ENCODE data around the gene C10orf105. TPM values are rescaled to one million over a fixed set of nuclear protein-coding genes. Genes with fewer than 3 reads are reported as not detected.

The C10orf105 gene
- polyA plus RNA-seq, 3 donors from 2014 or later: 0.09 to 0.11 TPM; not detected in 1

DNA sequence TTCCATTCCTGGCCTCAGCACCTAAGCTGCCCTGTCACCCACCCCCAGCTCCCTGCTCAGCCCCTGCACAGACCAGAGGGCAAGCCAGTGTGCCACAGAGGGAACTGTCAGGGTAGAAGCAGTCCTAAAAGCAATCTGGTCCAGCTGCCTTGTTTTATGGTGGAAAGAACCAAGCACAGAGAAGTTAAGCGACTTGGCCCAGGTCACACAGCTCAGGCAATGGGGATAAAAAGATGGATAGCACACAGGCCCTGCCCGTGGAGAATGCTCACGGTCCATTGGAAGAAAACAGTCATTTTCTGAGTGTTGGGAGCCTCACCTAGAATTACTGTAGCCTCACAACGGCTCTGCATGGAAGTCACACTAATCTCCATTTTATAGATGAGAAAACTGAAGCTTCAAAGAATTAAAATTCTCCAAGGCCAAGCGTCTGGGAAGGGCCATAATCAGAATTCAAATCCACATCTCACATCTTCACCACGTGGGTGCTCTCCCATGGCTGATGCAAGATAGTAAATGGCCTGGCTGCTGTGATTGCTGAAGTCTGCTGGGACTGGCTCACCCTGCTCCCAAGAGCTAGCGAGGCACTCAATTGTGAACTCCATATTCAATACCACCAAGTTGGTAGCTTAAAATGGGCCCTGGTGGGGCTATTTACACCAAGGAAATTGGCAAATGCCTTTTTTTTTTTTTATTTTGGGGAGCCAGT, 26.8 kb downstream of the C10orf105 start:
- Mint-ChIP-seq H3K4me3 (no peak overlapping the region), H3K36me3 (no peaks in the 10 kb centered on the region), H3K27ac (no peak overlapping the region), H3K27me3 (ENCODE audit: low read depth in 3 of 3) (peaks cover 4 to 9% (median 7%) of the 10 kb centered on the region in 3 donors), H3K9me3 (peaks cover 0 to 6% (median 4%) of the 10 kb centered on the region in 6 donors), H3K4me1 (peaks cover 37% of the 10 kb centered on the region in 2 donors)
- DNase-seq: no peak

DNA sequence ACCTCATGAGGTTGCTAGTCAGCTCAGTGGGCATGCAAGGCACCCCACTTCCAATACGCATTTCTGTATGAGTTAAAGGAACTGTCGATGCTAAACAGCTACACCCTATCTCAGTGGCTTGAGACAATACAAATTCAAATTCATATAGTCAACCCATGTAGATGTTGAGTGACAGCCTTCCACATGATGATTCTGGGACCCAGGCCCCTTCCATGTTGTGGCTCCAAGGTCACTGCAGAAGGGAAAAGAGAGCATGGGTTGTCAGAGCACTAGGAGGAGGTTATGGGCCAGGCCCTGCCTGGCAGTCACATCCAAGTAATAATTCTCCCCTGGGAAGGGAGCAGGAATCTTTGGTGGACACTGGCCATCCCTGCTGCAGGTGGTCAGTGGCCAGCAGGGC, 28.2 kb downstream of the C10orf105 start:
- Mint-ChIP-seq H3K27ac (peak overlapping the region in 1 of 6 donors; percentile 20), H3K4me3 (no peak overlapping the region), H3K27me3 (ENCODE audit: low read depth in 3 of 3) (peaks cover 4 to 11% (median 6%) of the 10 kb centered on the region in 3 donors), H3K36me3 (no peaks in the 10 kb centered on the region), H3K9me3 (peaks cover 0 to 6% (median 4%) of the 10 kb centered on the region in 6 donors), H3K4me1 (peaks cover 23% of the 10 kb centered on the region in 2 donors)
- no peak for DNase-seq

- no peak overlapping the region for H3K4me3 Mint-ChIP-seq
- H3K27ac Mint-ChIP-seq: no peak overlapping the region
- H3K36me3 Mint-ChIP-seq: no peaks in the 10 kb centered on the region
- peaks cover 0 to 6% (median 4%) of the 10 kb centered on the region in 6 donors for H3K9me3 Mint-ChIP-seq
- no peak for DNase-seq
- H3K4me1 Mint-ChIP-seq: peaks cover 20% of the 10 kb centered on the region in 2 donors
- H3K27me3 Mint-ChIP-seq (ENCODE audit: low read depth in 3 of 3): peaks cover 4 to 13% (median 6%) of the 10 kb centered on the region in 3 donors
Observed at GRCh38 chr10:71690094-71690720, 29.4 kb downstream of the C10orf105 start.

DNA sequence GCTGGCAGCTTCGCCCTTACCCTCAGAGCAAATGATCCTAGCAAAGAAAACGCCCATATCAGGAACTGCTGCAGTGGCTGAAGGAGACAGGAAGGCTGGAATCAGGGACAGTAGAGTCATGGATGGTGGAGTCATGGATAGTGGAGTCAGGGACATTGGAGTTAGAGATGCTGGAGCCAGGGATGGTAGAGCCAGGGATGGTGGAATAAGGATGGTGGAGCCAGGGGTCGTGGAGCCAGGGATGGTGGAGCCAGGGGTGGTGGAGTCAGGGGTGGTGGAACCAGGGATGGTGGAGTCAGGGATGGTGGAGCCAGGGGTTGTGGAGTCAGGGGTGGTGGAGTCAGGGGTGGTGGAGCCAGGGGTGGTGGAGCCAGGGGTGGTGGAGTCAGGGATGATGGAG, 31.3 kb downstream of the C10orf105 start:
- peak overlapping the region; percentile 70 to 95 (median 89) for H3K27ac Mint-ChIP-seq
- H3K4me3 Mint-ChIP-seq: no peak overlapping the region
- peaks cover 6 to 8% of the 10 kb centered on the region in 2 donors for H3K4me1 Mint-ChIP-seq
- peaks cover 0 to 6% (median 4%) of the 10 kb centered on the region in 6 donors for H3K9me3 Mint-ChIP-seq
- H3K36me3 Mint-ChIP-seq: no peaks in the 10 kb centered on the region
- no peak for DNase-seq
- peaks cover 3 to 14% (median 4%) of the 10 kb centered on the region in 3 donors for H3K27me3 Mint-ChIP-seq (ENCODE audit: low read depth in 3 of 3)

GRCh38 chr10:71687480-71687879, 32.1 kb downstream of the C10orf105 start:
- H3K9me3 Mint-ChIP-seq: peaks cover 0 to 6% (median 4%) of the 10 kb centered on the region in 6 donors
- peaks cover 3 to 14% (median 4%) of the 10 kb centered on the region in 3 donors for H3K27me3 Mint-ChIP-seq (ENCODE audit: low read depth in 3 of 3)
- peaks cover 6 to 7% of the 10 kb centered on the region in 2 donors for H3K4me1 Mint-ChIP-seq
- peak overlapping the region in 3 of 6 donors; percentile 7 to 93 (median 36) for H3K27ac Mint-ChIP-seq
- no peak for DNase-seq
- no peaks in the 10 kb centered on the region for H3K36me3 Mint-ChIP-seq
- no peak overlapping the region for H3K4me3 Mint-ChIP-seq

DNA sequence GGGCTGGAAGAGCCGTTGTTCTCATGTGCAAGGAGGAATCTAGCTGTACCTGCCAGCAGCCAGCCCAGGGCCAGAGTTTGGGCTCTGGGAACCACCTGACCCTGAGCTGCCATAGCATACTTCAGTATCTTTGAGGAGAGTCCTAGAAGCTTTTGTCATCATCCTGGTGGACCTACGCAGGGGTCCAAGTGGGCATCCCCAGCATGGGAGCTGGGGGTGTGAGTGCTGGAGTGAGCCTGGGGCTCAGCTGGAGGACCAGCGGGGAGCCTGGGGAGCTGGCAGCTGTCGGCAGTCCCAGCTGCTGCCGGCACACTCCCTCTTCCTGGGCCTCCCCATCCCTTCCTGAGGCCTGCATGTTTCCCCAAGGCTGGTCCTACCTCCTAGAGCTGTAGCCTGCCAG, 32.5 kb downstream of the C10orf105 start:
- peaks cover 0 to 6% (median 4%) of the 10 kb centered on the region in 6 donors for H3K9me3 Mint-ChIP-seq

DNA sequence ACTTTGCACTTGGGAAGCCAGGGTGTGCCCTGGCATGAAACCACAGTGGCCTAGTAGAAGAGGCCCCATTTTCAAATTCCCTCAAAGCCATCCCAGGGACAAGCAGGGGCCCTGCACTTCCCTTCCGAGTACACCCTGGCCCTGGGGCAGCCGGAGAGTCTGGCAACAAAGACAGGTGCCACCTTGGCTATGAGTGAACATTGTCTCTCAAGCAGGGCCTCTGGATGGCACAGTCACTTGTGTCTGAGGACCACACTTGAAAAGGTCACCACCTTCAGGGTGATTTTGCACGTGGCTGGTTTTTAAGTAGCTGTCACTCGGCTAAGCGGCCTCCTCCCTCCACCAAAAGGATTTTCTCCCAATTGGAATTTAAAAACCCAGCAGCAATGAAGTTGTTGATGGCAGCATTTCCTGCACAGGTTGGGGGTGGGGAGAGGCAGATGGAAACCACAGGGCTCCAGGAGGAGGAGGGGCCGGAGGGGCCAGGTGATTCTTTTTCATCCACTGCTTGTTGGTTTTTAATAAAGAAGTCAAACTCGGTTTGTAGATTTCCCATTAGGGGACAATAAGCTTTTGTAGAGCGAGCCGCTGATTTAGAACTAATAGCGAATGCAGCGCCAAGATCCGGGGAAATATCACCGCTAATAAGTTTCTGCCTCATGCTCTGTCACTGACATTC, 33.9 kb downstream of the C10orf105 start:
- no peaks in the 10 kb centered on the region for H3K36me3 Mint-ChIP-seq
- no peak overlapping the region for H3K4me3 Mint-ChIP-seq
- H3K9me3 Mint-ChIP-seq: peaks cover 0 to 6% (median 4%) of the 10 kb centered on the region in 6 donors
- peaks cover 6 to 7% of the 10 kb centered on the region in 2 donors for H3K4me1 Mint-ChIP-seq
- H3K27ac Mint-ChIP-seq: no peak overlapping the region
- H3K27me3 Mint-ChIP-seq (ENCODE audit: low read depth in 3 of 3): peaks cover 2 to 14% (median 4%) of the 10 kb centered on the region in 3 donors
- DNase-seq: no peak

More for the DNA sequence above, 32.5 kb downstream of the C10orf105 start:
- H3K27me3 Mint-ChIP-seq (ENCODE audit: low read depth in 3 of 3): peaks cover 3 to 14% (median 4%) of the 10 kb centered on the region in 3 donors
- no peaks in the 10 kb centered on the region for H3K36me3 Mint-ChIP-seq
- no peak for DNase-seq
- no peak overlapping the region for H3K4me3 Mint-ChIP-seq
- H3K27ac Mint-ChIP-seq: peak overlapping the region in 2 of 6 donors; percentile 7
- peaks cover 6 to 7% of the 10 kb centered on the region in 2 donors for H3K4me1 Mint-ChIP-seq

DNA sequence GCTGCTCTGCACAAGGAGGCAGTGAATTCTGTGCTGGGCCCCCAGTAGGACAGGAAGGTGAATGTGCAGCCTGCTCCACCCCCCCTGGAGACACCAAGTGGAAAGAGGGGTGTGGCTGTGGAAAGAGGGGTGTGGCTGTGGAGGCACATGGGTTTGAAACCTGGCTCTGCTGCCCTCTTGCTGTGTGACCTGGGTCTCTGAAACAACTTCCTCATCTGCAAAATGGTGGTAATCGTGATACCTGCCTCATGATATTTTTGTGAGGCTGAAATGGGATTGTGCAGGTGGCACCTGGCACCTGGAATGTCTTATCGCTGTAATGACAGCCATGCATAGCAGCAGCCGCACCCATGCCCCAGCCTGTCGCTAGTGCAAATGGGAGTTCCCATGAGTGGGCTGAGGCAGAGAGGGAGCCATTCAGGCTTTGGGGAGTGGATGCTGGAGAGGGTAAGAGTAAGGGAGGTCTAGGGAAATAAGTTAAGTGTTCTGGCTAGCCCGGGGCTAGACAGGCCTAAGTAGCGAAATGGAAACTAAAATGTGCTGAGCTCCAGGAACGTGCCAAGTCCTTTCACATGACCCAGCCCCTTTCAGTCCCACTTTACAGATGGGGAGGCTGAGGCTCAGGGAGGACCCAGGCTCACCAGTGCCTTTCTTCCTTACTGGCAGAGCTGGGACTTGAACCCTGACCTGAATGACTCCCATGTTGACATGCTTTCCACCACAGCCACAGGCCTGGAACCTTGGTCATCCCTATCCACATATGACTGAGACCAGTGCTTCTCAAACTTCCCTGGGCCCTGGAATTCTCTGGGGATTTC, 35.0 kb downstream of the C10orf105 start:
- H3K4me3 Mint-ChIP-seq: no peak overlapping the region
- H3K27me3 Mint-ChIP-seq (ENCODE audit: low read depth in 3 of 3): peaks cover 2 to 14% (median 4%) of the 10 kb centered on the region in 3 donors
- DNase-seq: no peak
- no peaks in the 10 kb centered on the region for H3K36me3 Mint-ChIP-seq
- no peak overlapping the region for H3K27ac Mint-ChIP-seq
- H3K4me1 Mint-ChIP-seq: peaks cover 6 to 7% of the 10 kb centered on the region in 2 donors
- H3K9me3 Mint-ChIP-seq: peaks cover 0 to 6% (median 4%) of the 10 kb centered on the region in 6 donors

DNA sequence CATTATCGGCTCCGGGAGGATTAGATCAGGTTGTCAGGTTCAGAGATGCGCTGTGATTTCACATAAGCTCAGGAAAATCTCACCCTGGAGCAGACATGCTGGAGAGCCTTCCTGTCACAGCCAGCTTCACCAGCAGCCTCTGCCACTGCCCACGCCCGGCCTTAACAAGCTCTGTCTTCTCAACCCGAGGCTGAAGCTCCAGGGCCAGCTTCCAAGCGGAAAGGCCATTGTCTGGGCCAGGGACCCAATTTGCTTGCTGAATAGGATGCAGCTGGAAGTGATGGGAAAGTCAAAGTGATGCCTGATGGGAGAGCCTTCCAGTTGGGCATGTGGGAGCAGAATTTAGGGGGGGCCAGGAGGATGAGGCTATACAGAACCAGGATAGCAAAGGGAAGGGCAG, 36.3 kb downstream of the C10orf105 start:
- peaks cover 6 to 7% of the 10 kb centered on the region in 2 donors for H3K4me1 Mint-ChIP-seq
- peaks cover 0 to 4% (median 4%) of the 10 kb centered on the region in 6 donors for H3K9me3 Mint-ChIP-seq
- DNase-seq: no peak
- no peak overlapping the region for H3K27ac Mint-ChIP-seq
- peaks cover 2 to 14% (median 3%) of the 10 kb centered on the region in 3 donors for H3K27me3 Mint-ChIP-seq (ENCODE audit: low read depth in 3 of 3)
- H3K4me3 Mint-ChIP-seq: no peak overlapping the region
- no peaks in the 10 kb centered on the region for H3K36me3 Mint-ChIP-seq

DNA sequence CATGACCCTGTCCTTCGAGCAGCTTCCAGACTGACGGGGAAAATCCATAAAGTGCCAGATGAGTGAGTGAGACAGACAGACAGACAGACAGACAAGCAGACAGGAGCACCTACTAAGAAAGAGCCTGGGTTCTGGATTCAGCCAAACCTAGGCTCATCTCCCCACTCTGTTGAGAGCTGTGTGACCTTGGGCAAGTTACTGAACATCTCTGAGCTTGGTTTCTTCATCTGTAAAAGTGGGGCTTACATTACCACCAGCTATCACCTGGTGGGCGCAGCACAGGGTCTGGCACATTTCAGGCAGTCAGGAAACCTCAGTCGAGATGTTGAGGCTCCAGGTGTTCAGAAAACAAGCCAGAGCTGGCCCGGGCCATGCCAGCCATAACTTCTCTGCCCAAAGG, 37.6 kb downstream of the C10orf105 start:
- Mint-ChIP-seq H3K9me3 (no peaks in the 10 kb centered on the region), H3K36me3 (no peaks in the 10 kb centered on the region), H3K4me3 (no peak overlapping the region), H3K4me1 (peaks cover 6 to 7% of the 10 kb centered on the region in 2 donors), H3K27me3 (ENCODE audit: low read depth in 3 of 3) (peaks cover 0 to 7% (median 2%) of the 10 kb centered on the region in 3 donors), H3K27ac (no peak overlapping the region)
- DNase-seq: no peak

GRCh38 chr10:71679425-71679824, 40.2 kb downstream of the C10orf105 start:
- no peaks in the 10 kb centered on the region for H3K36me3 Mint-ChIP-seq
- no peak for DNase-seq
- H3K27ac Mint-ChIP-seq: peak overlapping the region in 1 of 6 donors; percentile 88
- no peaks in the 10 kb centered on the region for H3K9me3 Mint-ChIP-seq
- peaks cover 0 to 5% (median 2%) of the 10 kb centered on the region in 3 donors for H3K27me3 Mint-ChIP-seq (ENCODE audit: low read depth in 3 of 3)
- H3K4me1 Mint-ChIP-seq: peaks cover 2 to 4% of the 10 kb centered on the region in 2 donors
- peak overlapping the region in 1 of 5 donors; percentile 53 for H3K4me3 Mint-ChIP-seq

DNA sequence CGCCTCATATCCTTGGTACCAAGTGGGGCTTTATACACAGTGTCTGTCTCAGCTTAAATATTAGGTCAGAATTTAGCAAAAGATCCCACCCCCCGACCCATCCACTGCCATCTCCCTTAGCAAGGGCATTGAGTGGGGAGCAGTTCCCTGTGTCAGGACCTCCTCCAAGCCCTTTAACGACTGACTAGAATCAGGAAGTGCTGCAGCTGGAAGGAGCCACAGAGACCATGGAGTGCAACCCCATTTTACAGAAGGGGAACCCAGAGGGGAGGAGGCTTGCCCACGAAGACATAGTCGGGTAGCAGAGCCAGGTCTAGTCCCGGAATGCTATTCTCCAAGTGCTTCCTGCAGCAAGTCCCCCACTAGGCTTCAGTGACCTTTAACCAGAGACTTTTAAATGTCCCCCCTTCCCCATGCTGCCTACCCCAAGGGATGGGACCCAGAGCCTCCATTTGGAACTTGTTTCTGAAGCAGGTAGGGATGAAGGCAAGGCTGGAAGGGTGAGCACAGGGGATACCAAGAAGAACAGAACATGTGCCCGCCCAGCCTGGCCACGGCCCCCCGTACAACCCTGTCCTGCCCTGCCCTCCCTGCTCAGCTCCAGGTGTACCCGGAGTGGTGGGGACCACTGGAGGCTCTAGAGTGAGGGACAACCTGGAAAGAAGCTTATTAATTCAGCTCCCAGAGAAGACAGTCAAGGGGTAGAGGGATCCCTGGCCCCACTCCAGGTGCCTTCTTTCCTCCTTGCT, 41.3 kb downstream of the C10orf105 start:
- Mint-ChIP-seq H3K36me3 (no peaks in the 10 kb centered on the region), H3K4me3 (no peak overlapping the region), H3K27me3 (ENCODE audit: low read depth in 3 of 3) (peaks cover 0 to 4% (median 2%) of the 10 kb centered on the region in 3 donors), H3K4me1 (no peaks in the 10 kb centered on the region), H3K9me3 (no peaks in the 10 kb centered on the region), H3K27ac (peak overlapping the region in 1 of 6 donors; percentile 59)
- DNase-seq: no peak
